MM.1S (cell line): ENCODE results near the gene REC114.

Experiments used
- CTCF ChIP-seq: fragments of 300-600 bp; sonication (generic); IDR thresholded peaks from 2 replicates; pipeline ENCODE4 v1.5.1; 2016; ENCODE audit warnings: antibody characterized with exemption, low read length, mixed read lengths
- EZH2 ChIP-seq: fragments of 300-600 bp; sonication (generic); optimal IDR thresholded peaks from 2 replicates; pipeline ENCODE3; 2017; ENCODE audit warnings: low read depth, mild to moderate bottlenecking, antibody characterized with exemption, low read length, mixed read lengths

- TF ChIP-seq CTCF (no peak), EZH2 (no peak)
Observed at GRCh38 chr15:73437543-73438109, 5.3 kb upstream of the REC114 start.
